Lung (tissue), 12 donors: ENCODE results near the gene RBM33. TPM values are rescaled to one million over a fixed set of nuclear protein-coding genes. Genes with fewer than 3 reads are reported as not detected.

ENCODE experiments used
- ATAC-seq: fragments of 200-7000 bp; cut with Tn5 transposase; one replicate; pipeline ENCODE4 v1.9.1; 2020; ENCODE audit warnings: moderate number of reproducible peaks; ENCODE audit not compliant: insufficient read depth, low FRiP score
- DNase-seq, 3 donors: peaks; one replicate each; pipeline ENCODE4 v3.0.0-alpha.2; 2013 to 2017
- H3K27ac ChIP-seq, 2 donors: one replicate each; pipeline ENCODE4 v1.5.1; 2013; ENCODE audit warnings: mild to moderate bottlenecking in 2 of 2, moderate library complexity in 2 of 2, control low read depth in 1 of 2, inconsistent platforms in 1 of 2, low read depth in 1 of 2, low read length in 1 of 2
- H3K27me3 ChIP-seq, 3 donors: one replicate each; pipeline ENCODE4 v1.5.1; 2013; ENCODE audit warnings: low read length in 2 of 3; ENCODE audit not compliant: control insufficient read depth in 3 of 3, insufficient read depth in 3 of 3
- H3K36me3 ChIP-seq, 4 donors: one replicate each; pipeline ENCODE4 v1.5.1; 2013; ENCODE audit warnings: low read length in 4 of 4, mild to moderate bottlenecking in 1 of 4, moderate library complexity in 1 of 4; ENCODE audit not compliant: control insufficient read depth in 4 of 4, insufficient read depth in 4 of 4
- H3K4me1 ChIP-seq, 5 donors: one replicate each; pipeline ENCODE4 v1.5.1; 2013; ENCODE audit warnings: low read length in 5 of 5, mild to moderate bottlenecking in 2 of 5, moderate library complexity in 1 of 5; ENCODE audit not compliant: control insufficient read depth in 5 of 5, insufficient read depth in 5 of 5
- H3K4me3 ChIP-seq: one replicate; pipeline ENCODE4 v1.5.1; 2013; ENCODE audit warnings: mild to moderate bottlenecking, control low read depth, moderate library complexity
- H3K9ac ChIP-seq, 2 donors: one replicate each; pipeline ENCODE4 v1.5.1; 2013; ENCODE audit warnings: low read length in 2 of 2, control low read depth in 1 of 2; ENCODE audit not compliant: insufficient read depth in 1 of 2
- H3K9me3 ChIP-seq, 4 donors: one replicate each; pipeline ENCODE4 v1.5.1; 2013; ENCODE audit warnings: low read length in 3 of 4, mild to moderate bottlenecking in 1 of 4, moderate library complexity in 1 of 4; ENCODE audit not compliant: control insufficient read depth in 4 of 4, insufficient read depth in 3 of 4
- CTCF ChIP-seq: IDR thresholded peaks from 2 replicates; pipeline ENCODE4 v1.5.1; 2012; ENCODE audit warnings: mild to moderate bottlenecking; ENCODE audit errors: control extremely low read depth, extremely low read depth
- WGBS, 2 donors: extraction: QIAGEN DNeasy Blood & Tissue Kit; methylation state at CpG; one replicate each; pipeline ENCODE4 v1.1.7; 2013; 5-methylcytosine and 5-hydroxymethylcytosine counted together
- polyA plus RNA-seq, 2 donors: library from polyadenylated mRNA; stranded (reverse); fragments of 200-250 nt; gene quantifications; one replicate each; pipeline ENCODE4 v1.2.1, GENCODE V29; 2013
- total RNA-seq, 2 donors: library from RNA; depleted of rRNA in 1 of 2; stranded (reverse); fragments of >200 nt in 1 of 2; gene quantifications; one replicate each; pipeline ENCODE4 v1.2.1, GENCODE V29; 2014 to 2021
- donor health status: control.
- donor health status: control.
- donor health status: Bipolar disorder and iron deficiency.
- donor health status: healthy.
- donor health status: DM: yes; HTN: yes; CAD: no.

The RBM33 gene
- total and polyA plus RNA-seq, 4 donors, result 15.3 to 99.6 (median 43.2) TPM

- H3K27me3 ChIP-seq, result no peaks in the 10 kb centered on the region
- DNase-seq (no peak), ATAC-seq (no peak)
- 87 to 91% methylated on average over 3 of the region's 3 CpGs for WGBS, 2 donors
- no peaks in the 10 kb centered on the region for H3K9me3 ChIP-seq
- peak overlapping the region in 1 of 2 donors; percentile 33 for H3K27ac ChIP-seq
- TF ChIP-seq CTCF, result no peak
- no peak overlapping the region for H3K9ac ChIP-seq
- H3K36me3 ChIP-seq, result peaks cover 10 to 28% (median 17%) of the 10 kb centered on the region in 4 donors
- H3K4me1 ChIP-seq, result no peaks in the 10 kb centered on the region
- no peak overlapping the region for H3K4me3 ChIP-seq
Observed at GRCh38 chr7:155735442-155736115, 91.1 kb downstream of the RBM33 start.

GRCh38 chr7:155737590-155737989 lies 93.1 kb downstream of the RBM33 start:
- Histone ChIP-seq H3K4me1 (no peaks in the 10 kb centered on the region), H3K27ac (no peak overlapping the region), H3K9ac (no peak overlapping the region), H3K27me3 (no peaks in the 10 kb centered on the region), H3K9me3 (no peaks in the 10 kb centered on the region), H3K36me3 (peaks cover 13 to 37% (median 20%) of the 10 kb centered on the region in 4 donors), H3K4me3 (no peak overlapping the region)
- DNase-seq, result no peak
- TF ChIP-seq CTCF, result no peak
- 83 to 88% methylated on average over 4 of the region's 4 CpGs for WGBS, 2 donors
- ATAC-seq, result no peak

- H3K4me1 ChIP-seq, result no peaks in the 10 kb centered on the region
- no peaks in the 10 kb centered on the region for H3K27me3 ChIP-seq
- no peak for TF ChIP-seq CTCF
- DNase-seq (no peak), ATAC-seq (no peak)
- peaks cover 15 to 40% (median 22%) of the 10 kb centered on the region in 4 donors for H3K36me3 ChIP-seq
- H3K9me3 ChIP-seq, result no peaks in the 10 kb centered on the region
- H3K9ac ChIP-seq, result no peak overlapping the region
- no peak overlapping the region for H3K27ac ChIP-seq
- H3K4me3 ChIP-seq, result no peak overlapping the region
- WGBS, 2 donors, result 86 to 90% methylated on average over 10 of the region's 10 CpGs
Observed at GRCh38 chr7:155738104-155738503, 93.6 kb downstream of the RBM33 start.
